Measurements from ENCODE around the gene TNFRSF18.

TNFRSF18 gene

DNA sequence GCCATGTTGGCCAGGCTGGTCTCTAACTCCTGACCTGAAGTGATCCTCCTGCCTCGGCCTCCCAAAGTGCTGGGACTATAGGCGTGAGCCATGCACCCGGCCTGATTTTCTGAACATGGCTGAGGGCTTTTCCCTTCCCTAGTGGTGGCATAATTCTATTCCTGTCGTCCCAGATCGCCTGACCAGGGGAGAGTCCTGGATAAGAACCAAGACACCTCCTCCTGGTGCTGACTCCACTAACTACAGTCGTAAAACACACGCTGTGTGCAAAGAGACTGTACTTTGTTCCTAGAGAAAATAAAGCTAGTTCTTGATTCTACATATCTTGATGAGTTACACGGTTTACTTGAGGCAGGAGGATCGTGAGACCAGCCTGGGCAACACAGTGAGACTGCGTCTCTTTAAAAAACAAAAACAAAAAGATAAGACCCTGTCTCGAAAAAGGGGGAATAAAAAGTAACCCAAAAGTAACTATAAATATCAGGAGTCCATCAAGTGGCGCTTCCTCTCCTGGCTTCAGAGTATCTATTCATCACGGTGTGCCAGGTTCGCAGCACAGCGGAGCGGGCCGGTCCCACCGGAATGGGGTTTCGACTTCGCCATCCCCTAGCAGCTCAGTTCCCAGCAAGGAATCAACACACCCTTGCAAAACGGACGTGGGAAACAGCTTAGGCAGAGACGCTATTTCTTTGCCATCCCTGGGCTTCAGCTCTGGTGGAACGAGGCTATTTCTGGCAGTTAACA, 24.4 kb upstream of the TNFRSF18 start:
- DNase-seq (ENCODE audit: low read depth, low spot score), result peak; percentile 14
- peak overlapping the region; percentile 78 for H3K27ac ChIP-seq

- DNase-seq (ENCODE audit: low read depth, low spot score), result no peak
- no peak overlapping the region for H3K27ac ChIP-seq
Measured at GRCh38 chr1:1229770-1230169, 23.4 kb upstream of the TNFRSF18 start.

GRCh38 chr1:1228596-1229321, 22.4 kb upstream of the TNFRSF18 start:
- DNase-seq (ENCODE audit: low read depth, low spot score), result no peak
- H3K27ac ChIP-seq, result no peak overlapping the region

GRCh38 chr1:1228187-1228586, 21.8 kb upstream of the TNFRSF18 start:
- H3K27ac ChIP-seq, result no peak overlapping the region

GRCh38 chr1:1227386-1227785, 21.0 kb upstream of the TNFRSF18 start:
- no peak for DNase-seq (ENCODE audit: low read depth, low spot score)
- no peak overlapping the region for H3K27ac ChIP-seq

More at GRCh38 chr1:1228187-1228586, 21.8 kb upstream of the TNFRSF18 start:
- DNase-seq (ENCODE audit: low read depth, low spot score), result no peak

DNA sequence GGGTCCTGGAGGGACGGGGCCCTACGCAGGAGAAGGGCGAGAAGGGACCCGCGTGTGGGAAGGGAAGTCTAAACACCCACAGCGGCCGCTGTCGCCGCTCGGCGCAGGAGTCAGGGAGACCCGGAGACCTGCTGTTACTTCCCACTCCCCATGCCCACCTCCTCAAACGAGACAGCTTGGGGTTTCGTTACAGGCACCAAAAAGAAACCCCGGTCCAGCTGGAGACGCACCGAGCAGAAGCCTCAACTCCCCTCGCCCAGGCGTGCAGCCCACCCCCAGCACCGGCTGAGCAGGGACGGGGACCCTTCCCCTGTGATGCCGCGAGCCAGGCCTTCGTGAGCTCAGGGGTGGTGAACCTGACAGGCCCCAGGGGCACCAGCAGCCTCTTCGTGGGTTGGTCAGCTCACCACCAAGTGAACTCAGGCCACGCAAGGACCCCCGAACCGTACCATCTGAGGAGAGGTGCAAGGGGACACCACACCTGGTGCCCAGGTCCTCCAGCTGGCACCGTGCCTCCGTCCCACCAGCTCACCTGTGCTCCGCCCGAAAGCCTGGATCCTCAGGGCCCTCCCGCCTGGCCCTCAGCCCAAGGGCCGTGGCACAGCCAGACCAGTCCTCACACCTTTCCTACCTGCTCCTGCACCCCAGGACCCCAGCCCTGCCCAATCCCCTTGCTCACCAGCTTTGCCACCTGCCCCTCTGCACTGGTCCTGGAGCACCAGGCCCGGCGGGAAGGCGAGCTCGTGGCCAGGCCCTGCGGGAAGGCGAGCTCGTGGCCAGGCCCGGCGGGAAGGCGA, 20.4 kb upstream of the TNFRSF18 start:
- DNase-seq (ENCODE audit: low read depth, low spot score), result no peak

GRCh38 chr1:1225913-1226312, 19.5 kb upstream of the TNFRSF18 start:
- no peak overlapping the region for H3K27ac ChIP-seq
- DNase-seq (ENCODE audit: low read depth, low spot score), result no peak

More for the DNA sequence above, 20.4 kb upstream of the TNFRSF18 start:
- H3K27ac ChIP-seq, result no peak overlapping the region

DNA sequence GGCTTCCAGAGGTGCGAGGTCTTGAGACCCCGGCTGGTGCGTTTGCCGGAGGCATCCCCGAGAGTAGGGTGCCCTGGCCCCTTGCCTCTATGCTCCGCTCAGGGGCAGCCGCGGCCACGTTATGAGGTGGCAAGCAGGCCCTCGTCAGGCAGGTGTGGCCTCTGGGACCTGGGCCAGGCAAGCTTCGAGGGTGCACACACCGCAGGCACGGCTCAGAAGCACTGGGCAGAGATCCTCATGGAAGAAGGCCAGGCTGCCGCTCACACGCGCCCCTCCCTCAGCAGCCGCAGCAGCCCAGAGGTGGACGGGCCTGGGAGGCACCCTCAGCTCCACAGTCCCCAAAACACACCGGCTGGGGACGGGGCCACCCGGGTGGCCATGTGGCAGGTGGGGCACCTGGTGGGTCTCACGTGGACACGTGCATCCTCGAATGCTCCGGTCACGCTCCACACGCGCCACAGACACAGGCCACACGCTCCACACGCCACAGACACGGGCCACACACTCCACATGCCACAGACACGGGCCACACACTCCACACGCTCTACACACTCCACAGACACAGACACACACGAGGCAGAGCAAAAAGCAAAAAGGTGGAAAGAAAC, 18.9 kb upstream of the TNFRSF18 start:
- no peak for DNase-seq (ENCODE audit: low read depth, low spot score)
- no peak overlapping the region for H3K27ac ChIP-seq

DNA sequence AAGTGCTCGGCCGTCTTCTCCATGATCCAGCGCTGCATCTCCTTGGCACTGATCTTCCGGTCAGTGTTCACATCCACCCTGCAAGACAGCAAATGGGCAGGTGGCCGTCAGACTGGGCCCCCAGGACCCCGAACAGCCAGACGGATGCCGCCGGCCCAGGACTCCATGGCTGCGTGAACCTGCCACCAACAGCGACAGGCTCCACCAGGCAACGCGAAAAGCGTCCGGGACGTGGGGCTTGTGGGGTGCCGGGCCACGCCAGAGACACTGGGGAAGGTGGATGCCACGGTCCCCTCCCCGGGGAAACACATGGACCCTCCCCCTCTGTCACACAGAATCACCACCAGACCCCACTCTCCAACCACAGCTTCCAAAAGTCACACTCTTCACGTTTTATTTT, 17.5 kb upstream of the TNFRSF18 start:
- no peak for DNase-seq (ENCODE audit: low read depth, low spot score)
- H3K27ac ChIP-seq, result no peak overlapping the region

GRCh38 chr1:1223321-1223720, 16.9 kb upstream of the TNFRSF18 start:
- H3K27ac ChIP-seq, result no peak overlapping the region
- no peak for DNase-seq (ENCODE audit: low read depth, low spot score)

GRCh38 chr1:1222575-1223225, 16.3 kb upstream of the TNFRSF18 start:
- no peak for DNase-seq (ENCODE audit: low read depth, low spot score)
- no peak overlapping the region for H3K27ac ChIP-seq

DNA sequence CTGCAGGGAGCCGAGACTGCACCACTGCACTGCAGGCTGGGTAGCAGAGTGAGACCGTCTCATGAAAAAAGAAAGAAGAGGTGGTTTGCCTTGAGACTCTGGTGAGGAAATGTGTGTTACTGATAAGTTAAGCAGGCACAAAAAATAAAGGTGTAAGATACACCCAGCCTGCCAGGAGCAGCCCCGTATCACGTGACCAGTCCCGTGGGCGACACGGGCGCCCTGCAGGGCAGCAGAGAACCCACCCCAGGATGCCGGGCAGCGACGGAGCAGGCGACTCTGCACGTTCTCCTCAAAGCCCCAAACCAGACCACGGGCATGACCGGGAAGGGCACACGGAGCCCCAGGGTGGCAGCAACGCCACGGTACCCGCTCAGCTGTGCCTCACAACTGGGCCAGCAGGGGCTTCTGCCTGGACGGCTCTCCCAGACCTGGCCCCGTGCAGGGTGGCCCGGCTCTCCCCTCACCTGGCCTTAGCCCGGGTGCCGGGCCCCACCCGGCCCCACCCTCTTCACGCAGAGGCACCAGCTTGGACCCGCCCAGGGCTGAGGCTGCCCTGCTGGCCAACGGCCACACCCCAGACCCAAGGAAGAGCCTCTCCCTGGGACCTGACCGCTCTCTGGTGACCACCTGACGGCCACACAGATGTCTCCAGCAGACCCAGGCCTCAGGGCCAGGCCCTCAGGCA, 15.6 kb upstream of the TNFRSF18 start:
- no peak overlapping the region for H3K27ac ChIP-seq
- no peak for DNase-seq (ENCODE audit: low read depth, low spot score)

DNA sequence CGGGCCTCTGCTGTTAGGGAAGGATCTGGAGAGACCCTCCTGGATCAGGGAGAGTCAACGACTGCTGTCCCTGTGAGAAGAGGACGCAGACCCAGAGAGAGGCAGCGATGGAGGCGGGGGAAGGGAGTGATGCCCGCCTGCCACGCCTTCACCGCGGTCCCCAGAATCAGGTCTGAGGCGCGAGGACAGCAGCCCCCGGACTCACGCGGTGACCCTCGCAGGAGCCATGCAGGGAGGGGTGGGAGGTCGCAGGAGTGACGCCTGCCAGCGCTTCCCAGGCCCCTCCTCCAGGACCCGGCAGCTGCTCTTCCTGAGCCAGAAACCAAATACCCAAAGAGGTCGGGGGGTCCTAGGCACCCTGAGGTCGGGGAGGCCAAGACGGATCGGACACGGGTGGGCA, 13.8 kb upstream of the TNFRSF18 start:
- DNase-seq (ENCODE audit: low read depth, low spot score), result no peak
- no peak overlapping the region for H3K27ac ChIP-seq

DNA sequence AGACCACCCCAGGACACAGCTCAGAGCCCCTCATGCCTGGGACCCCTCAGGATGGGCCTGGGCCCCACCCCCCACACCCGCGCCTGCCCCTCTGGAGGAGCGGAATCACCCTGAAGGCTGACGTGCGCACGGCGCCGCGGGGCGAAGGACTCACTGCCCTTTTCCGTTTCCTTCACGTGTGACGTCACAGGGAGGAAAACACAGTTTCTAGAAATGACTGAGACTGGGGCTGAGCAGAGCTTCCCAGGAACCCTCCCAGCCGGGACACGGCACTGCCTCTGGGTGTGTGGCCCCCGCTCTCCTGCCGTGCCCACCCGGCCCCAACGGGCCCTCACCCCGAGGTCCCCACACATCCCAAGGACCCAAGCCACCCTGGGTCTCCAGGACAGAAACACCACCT, 12.9 kb upstream of the TNFRSF18 start:
- H3K27ac ChIP-seq, result no peak overlapping the region
- DNase-seq (ENCODE audit: low read depth, low spot score), result no peak

- no peak for DNase-seq (ENCODE audit: low read depth, low spot score)
- no peak overlapping the region for H3K27ac ChIP-seq
Measured at GRCh38 chr1:1218524-1219200, 12.3 kb upstream of the TNFRSF18 start.

DNA sequence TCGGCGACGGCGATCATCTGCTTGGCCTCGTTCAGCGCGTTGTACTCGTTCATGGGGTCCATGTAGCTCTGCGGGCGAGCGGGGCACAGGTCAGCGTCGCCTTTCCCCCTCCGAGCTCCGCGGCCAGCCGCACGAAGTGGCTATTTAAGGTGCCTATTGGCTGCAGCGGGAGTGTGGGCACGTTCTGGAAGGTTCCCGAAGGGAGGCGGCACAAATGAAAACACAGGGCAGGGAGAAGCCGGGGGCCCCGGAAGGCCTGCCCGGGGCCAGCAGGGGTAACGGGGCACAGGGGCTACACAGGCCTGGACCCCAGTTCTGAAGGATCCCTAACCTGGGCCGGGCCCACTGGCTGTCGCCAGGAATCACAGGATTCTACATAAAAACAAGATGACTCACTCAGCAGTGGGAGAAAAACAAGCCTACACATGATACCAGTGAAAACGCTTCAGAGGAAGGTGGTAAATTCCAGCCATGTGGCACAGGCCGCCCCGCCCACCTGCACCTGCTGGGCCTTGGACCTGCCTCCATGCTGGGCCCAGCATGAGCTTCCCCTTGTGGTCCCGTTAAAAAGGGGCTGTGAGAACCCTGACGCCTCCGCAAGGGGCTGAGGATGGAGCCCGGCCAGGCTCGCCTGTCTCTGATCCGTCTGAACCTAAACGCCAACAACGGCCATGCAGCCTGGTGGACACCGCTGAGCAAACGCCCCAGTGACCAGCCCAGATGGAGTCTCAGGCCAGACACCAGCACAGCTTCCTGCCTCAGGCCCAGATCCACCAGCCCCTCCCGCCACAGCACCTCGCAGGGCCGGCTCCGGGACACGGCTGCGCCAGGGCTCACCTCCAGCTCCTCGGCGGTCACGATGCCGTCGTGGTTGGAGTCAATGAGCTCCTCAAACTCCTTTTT, 11.5 kb upstream of the TNFRSF18 start:
- no peak overlapping the region for H3K27ac ChIP-seq
- DNase-seq (ENCODE audit: low read depth, low spot score), result peak; percentile 39

DNA sequence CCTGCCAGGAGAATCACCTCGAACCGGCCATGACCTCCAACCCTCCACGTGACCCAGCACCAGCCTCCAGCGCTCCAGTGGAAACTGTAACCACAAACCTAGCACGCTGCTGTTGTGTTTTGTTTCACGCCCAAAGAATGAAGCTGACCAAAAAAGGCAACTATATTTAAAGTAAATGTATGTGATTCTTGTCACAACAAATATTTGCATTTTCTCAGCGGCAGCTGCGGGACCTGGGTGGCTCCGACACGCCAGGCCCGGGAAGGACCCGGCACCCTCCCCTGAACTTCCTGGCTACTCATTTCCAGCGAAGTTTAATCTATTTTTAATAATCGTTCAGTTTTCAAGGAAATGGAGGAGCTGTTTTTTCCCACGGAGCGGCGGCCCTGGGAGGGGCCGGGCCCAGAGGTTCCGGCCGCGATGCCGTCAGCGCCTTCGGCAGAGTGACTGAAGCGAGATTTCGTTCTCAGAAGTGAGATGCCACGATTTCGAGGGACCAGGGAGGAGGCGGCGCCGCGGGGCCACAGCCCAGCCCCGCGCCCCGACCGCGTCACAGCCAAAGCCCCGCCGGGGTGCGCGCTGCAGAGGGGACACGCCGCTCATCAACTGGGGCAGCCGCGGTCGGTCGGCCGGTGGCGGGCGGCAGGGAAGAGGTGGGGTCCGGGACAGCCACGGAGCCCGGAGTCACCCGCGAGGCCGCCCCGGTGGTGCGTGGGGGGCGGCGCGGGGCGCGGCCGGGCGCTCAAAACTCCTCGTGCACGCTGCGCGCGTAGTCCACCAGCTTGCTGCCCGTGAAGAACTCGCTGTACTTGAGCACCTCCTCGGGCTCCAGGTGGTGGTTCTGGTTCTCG, 10.6 kb upstream of the TNFRSF18 start:
- H3K27ac ChIP-seq, result no peak overlapping the region
- DNase-seq (ENCODE audit: low read depth, low spot score), result no peak

Data from epithelial cell of prostate (primary cell).